SJCRH30 (cell line): ENCODE measurements around the gene C19orf67. TPM values are rescaled to one million over a fixed set of nuclear protein-coding genes. Genes with fewer than 3 reads are reported as not detected.

ENCODE experiments used
- DNase-seq, 2 experiments: peaks; one replicate each; pipeline ENCODE4 v3.0.0-alpha.2; 2015 to 2020
- H3K27ac ChIP-seq: fragments of 250-450 bp; sonication (Bioruptor Pico); 2 replicates; pipeline ENCODE4 v1.5.1; 2020; ENCODE audit warnings: mild to moderate bottlenecking, moderate library complexity
- H3K27me3 ChIP-seq: fragments of 250-450 bp; sonication (Bioruptor Pico); 2 replicates; pipeline ENCODE4 v1.5.1; 2020; ENCODE audit warnings: mild to moderate bottlenecking, moderate library complexity
- H3K36me3 ChIP-seq: fragments of 250-450 bp; sonication (Bioruptor Pico); 2 replicates; pipeline ENCODE4 v1.5.1; 2020; ENCODE audit warnings: mild to moderate bottlenecking, moderate library complexity
- H3K4me1 ChIP-seq: fragments of 250-450 bp; sonication (Bioruptor Pico); 2 replicates; pipeline ENCODE4 v1.5.1; 2020; ENCODE audit warnings: mild to moderate bottlenecking, moderate library complexity
- H3K4me3 ChIP-seq: fragments of 250-450 bp; sonication (Bioruptor Pico); 2 replicates; pipeline ENCODE4 v1.5.1; 2020; ENCODE audit warnings: mild to moderate bottlenecking, moderate library complexity
- H3K9me3 ChIP-seq: fragments of 250-450 bp; sonication (Bioruptor Pico); replicated peaks from 2 replicates; pipeline ENCODE4 v1.5.1; 2020; ENCODE audit warnings: mild to moderate bottlenecking, moderate library complexity
- total RNA-seq: library from RNA; depleted of rRNA; stranded (reverse); fragments of >200 nt; shearing (Covaris generic); gene quantifications from 2 replicates; pipeline ENCODE4 v1.2.3, GENCODE V29; 2014

C19orf67 gene
- total RNA-seq, 1 experiment from 2014 or later, result not detected

GRCh38 chr19:14114854-14115253 lies 29.3 kb upstream of the C19orf67 start:
- Histone ChIP-seq H3K4me3 (no peak overlapping the region), H3K36me3 (no peaks in the 10 kb centered on the region), H3K27ac (no peak overlapping the region), H3K27me3 (no peaks in the 10 kb centered on the region), H3K4me1 (peaks cover 30% of the 10 kb centered on the region), H3K9me3 (no peaks in the 10 kb centered on the region)
- peak; percentile 47 to 54 for DNase-seq

- Histone ChIP-seq H3K27ac (no peak overlapping the region), H3K4me1 (peaks cover 26% of the 10 kb centered on the region)
Observed at GRCh38 chr19:14114439-14114838, 28.9 kb upstream of the C19orf67 start.

GRCh38 chr19:14113762-14114414 lies 28.3 kb upstream of the C19orf67 start:
- no peaks in the 10 kb centered on the region for H3K27me3 ChIP-seq
- peaks cover 3% of the 10 kb centered on the region; the same call in 1 of the 2 replicates for H3K36me3 ChIP-seq
- peak; percentile 49 to 55 for DNase-seq
- H3K4me1 ChIP-seq, result peaks cover 21% of the 10 kb centered on the region
- H3K27ac ChIP-seq, result no peak overlapping the region
- no peaks in the 10 kb centered on the region for H3K9me3 ChIP-seq
- H3K4me3 ChIP-seq, result no peak overlapping the region

More at GRCh38 chr19:14114439-14114838, 28.9 kb upstream of the C19orf67 start:
- Histone ChIP-seq H3K9me3 (no peaks in the 10 kb centered on the region), H3K36me3 (no peaks in the 10 kb centered on the region), H3K4me3 (no peak overlapping the region), H3K27me3 (no peaks in the 10 kb centered on the region)
- DNase-seq, result no peak

- Histone ChIP-seq H3K4me3 (peak overlapping the region; percentile 11; the same call in 1 of the 2 replicates), H3K27me3 (no peaks in the 10 kb centered on the region), H3K9me3 (no peaks in the 10 kb centered on the region), H3K27ac (peak overlapping the region; percentile 57), H3K36me3 (peaks cover 7% of the 10 kb centered on the region; the same call in 1 of the 2 replicates), H3K4me1 (peaks cover 15% of the 10 kb centered on the region)
- peak in 1 of 2 experiments; percentile 54 for DNase-seq
Observed at GRCh38 chr19:14112809-14113385, 27.3 kb upstream of the C19orf67 start.

- H3K4me1 ChIP-seq, result peaks cover 15% of the 10 kb centered on the region
- H3K4me3 ChIP-seq, result no peak overlapping the region
- no peaks in the 10 kb centered on the region for H3K27me3 ChIP-seq
- H3K36me3 ChIP-seq, result peaks cover 7% of the 10 kb centered on the region; the same call in 1 of the 2 replicates
- no peaks in the 10 kb centered on the region for H3K9me3 ChIP-seq
- DNase-seq, result no peak
- H3K27ac ChIP-seq, result peak overlapping the region; percentile 57
Observed at GRCh38 chr19:14112051-14112808, 26.6 kb upstream of the C19orf67 start.

- H3K27ac ChIP-seq, result no peak overlapping the region
- DNase-seq, result no peak
- H3K36me3 ChIP-seq, result peaks cover 10% of the 10 kb centered on the region; the same call in 1 of the 2 replicates
- no peak overlapping the region for H3K4me3 ChIP-seq
- H3K9me3 ChIP-seq, result no peaks in the 10 kb centered on the region
- peaks cover 15% of the 10 kb centered on the region for H3K4me1 ChIP-seq
- H3K27me3 ChIP-seq, result no peaks in the 10 kb centered on the region
Observed at GRCh38 chr19:14111486-14111885, 25.9 kb upstream of the C19orf67 start.

GRCh38 chr19:14110650-14111049 lies 25.1 kb upstream of the C19orf67 start:
- Histone ChIP-seq H3K4me1 (peaks cover 15% of the 10 kb centered on the region), H3K36me3 (peaks cover 18% of the 10 kb centered on the region), H3K4me3 (no peak overlapping the region), H3K9me3 (no peaks in the 10 kb centered on the region), H3K27me3 (no peaks in the 10 kb centered on the region), H3K27ac (no peak overlapping the region)
- no peak for DNase-seq

GRCh38 chr19:14107581-14108461 lies 22.2 kb upstream of the C19orf67 start:
- Histone ChIP-seq H3K4me3 (no peak overlapping the region), H3K9me3 (no peaks in the 10 kb centered on the region), H3K27ac (no peak overlapping the region), H3K4me1 (peaks cover 5% of the 10 kb centered on the region), H3K27me3 (no peaks in the 10 kb centered on the region), H3K36me3 (peaks cover 37% of the 10 kb centered on the region)
- no peak for DNase-seq

- H3K4me1 ChIP-seq, result no peaks in the 10 kb centered on the region
- no peak overlapping the region for H3K27ac ChIP-seq
- DNase-seq, result no peak
- no peaks in the 10 kb centered on the region for H3K27me3 ChIP-seq
- H3K36me3 ChIP-seq, result peaks cover 43% of the 10 kb centered on the region
- H3K9me3 ChIP-seq, result no peaks in the 10 kb centered on the region
- H3K4me3 ChIP-seq, result no peak overlapping the region
Observed at GRCh38 chr19:14106840-14107239, 21.3 kb upstream of the C19orf67 start.

GRCh38 chr19:14105680-14106079 lies 20.1 kb upstream of the C19orf67 start:
- no peaks in the 10 kb centered on the region for H3K9me3 ChIP-seq
- H3K4me1 ChIP-seq, result no peaks in the 10 kb centered on the region
- peaks cover 53% of the 10 kb centered on the region for H3K36me3 ChIP-seq
- H3K4me3 ChIP-seq, result no peak overlapping the region
- no peak for DNase-seq
- H3K27me3 ChIP-seq, result no peaks in the 10 kb centered on the region
- no peak overlapping the region for H3K27ac ChIP-seq

GRCh38 chr19:14103310-14103709 lies 17.7 kb upstream of the C19orf67 start:
- H3K9me3 ChIP-seq, result no peaks in the 10 kb centered on the region
- H3K4me3 ChIP-seq, result no peak overlapping the region
- no peak overlapping the region for H3K27ac ChIP-seq
- H3K36me3 ChIP-seq, result peaks cover 61% of the 10 kb centered on the region
- no peaks in the 10 kb centered on the region for H3K4me1 ChIP-seq
- no peaks in the 10 kb centered on the region for H3K27me3 ChIP-seq
- no peak for DNase-seq

GRCh38 chr19:14102756-14103155 lies 17.2 kb upstream of the C19orf67 start:
- no peak for DNase-seq
- Histone ChIP-seq H3K4me3 (no peak overlapping the region), H3K4me1 (no peaks in the 10 kb centered on the region), H3K36me3 (peaks cover 61% of the 10 kb centered on the region), H3K27me3 (no peaks in the 10 kb centered on the region), H3K9me3 (no peaks in the 10 kb centered on the region), H3K27ac (no peak overlapping the region)

GRCh38 chr19:14102102-14102696 lies 16.6 kb upstream of the C19orf67 start:
- no peak overlapping the region for H3K4me3 ChIP-seq
- H3K4me1 ChIP-seq, result no peaks in the 10 kb centered on the region
- no peak for DNase-seq
- H3K27me3 ChIP-seq, result no peaks in the 10 kb centered on the region
- no peaks in the 10 kb centered on the region for H3K9me3 ChIP-seq
- H3K36me3 ChIP-seq, result peaks cover 66% of the 10 kb centered on the region
- no peak overlapping the region for H3K27ac ChIP-seq

GRCh38 chr19:14101003-14101545 lies 15.5 kb upstream of the C19orf67 start:
- H3K36me3 ChIP-seq, result peaks cover 69% of the 10 kb centered on the region
- H3K4me1 ChIP-seq, result no peaks in the 10 kb centered on the region
- H3K4me3 ChIP-seq, result no peak overlapping the region
- no peak for DNase-seq
- H3K27ac ChIP-seq, result no peak overlapping the region
- H3K27me3 ChIP-seq, result no peaks in the 10 kb centered on the region
- H3K9me3 ChIP-seq, result no peaks in the 10 kb centered on the region
